Endodermal cell (in vitro differentiated cells): ENCODE measurements around the gene ERBB4. TPM values are rescaled to one million over a fixed set of nuclear protein-coding genes. Genes with fewer than 3 reads are reported as not detected.

ENCODE experiments used
- DNase-seq: peaks from one replicate; pipeline ENCODE4 v3.0.0-alpha.2; 2017
- H3K27ac ChIP-seq: 2 replicates; pipeline ENCODE4 v1.5.1; 2013; ENCODE audit warnings: mild to moderate bottlenecking, low read depth, low read length, moderate library complexity
- H3K27me3 ChIP-seq: 2 replicates; pipeline ENCODE4 v1.6.1; 2013; ENCODE audit warnings: mild to moderate bottlenecking, low read length, moderate library complexity; ENCODE audit not compliant: insufficient read depth, control insufficient read depth, poor library complexity, severe bottlenecking
- H3K36me3 ChIP-seq: 2 replicates; pipeline ENCODE4 v1.7.0; 2013; ENCODE audit warnings: mild to moderate bottlenecking, low read length, moderate library complexity; ENCODE audit not compliant: control insufficient read depth, insufficient read depth
- H3K4me1 ChIP-seq: one replicate; pipeline ENCODE4 v1.7.0; 2013; ENCODE audit warnings: low read length; ENCODE audit not compliant: control insufficient read depth, insufficient read depth
- H3K4me3 ChIP-seq: 2 replicates; pipeline ENCODE4 v1.5.1; 2013; ENCODE audit warnings: mild to moderate bottlenecking, low read length, moderate library complexity
- H3K9ac ChIP-seq: 2 replicates; pipeline ENCODE4 v1.6.1; 2013; ENCODE audit warnings: mild to moderate bottlenecking, low read length, moderate library complexity; ENCODE audit not compliant: poor library complexity, severe bottlenecking; ENCODE audit errors: extremely low read depth
- H3K9me3 ChIP-seq: 2 replicates; pipeline ENCODE4 v1.6.1; 2013; ENCODE audit warnings: mild to moderate bottlenecking, low read length, moderate library complexity; ENCODE audit not compliant: control insufficient read depth
- H3K27ac Mint-ChIP-seq: 2 replicates; pipeline ENCODE4 v1.8.0; 2020; ENCODE audit warnings: mixed read lengths
- H3K27me3 Mint-ChIP-seq: 2 replicates; pipeline ENCODE4 v1.8.0; 2021; ENCODE audit warnings: mild to moderate bottlenecking, mixed read lengths; ENCODE audit not compliant: insufficient read depth
- H3K36me3 Mint-ChIP-seq: 2 replicates; pipeline ENCODE4 v1.8.0; 2020; ENCODE audit warnings: low read depth, mixed read lengths
- H3K4me1 Mint-ChIP-seq: 2 replicates; pipeline ENCODE4 v1.8.0; 2020; ENCODE audit warnings: mixed read lengths
- H3K4me3 Mint-ChIP-seq: 2 replicates; pipeline ENCODE4 v1.8.0; 2020; ENCODE audit warnings: mild to moderate bottlenecking, moderate library complexity, mixed read lengths
- H3K9me3 Mint-ChIP-seq: 2 replicates; pipeline ENCODE4 v1.8.0; 2020; ENCODE audit warnings: mild to moderate bottlenecking, mixed read lengths
- WGBS, 2 experiments: methylation state at CpG; one replicate each; pipeline versions ENCODE4 v1.1.5 to v1.1.7; 2013; ENCODE audit warnings: missing lambda C conversion rate in 2 of 2, mixed read lengths in 1 of 2; ENCODE audit not compliant: insufficient coverage in 1 of 2, insufficient read length in 1 of 2; 5-methylcytosine and 5-hydroxymethylcytosine counted together
- total RNA-seq, 2 donors: library from RNA; stranded (reverse); fragmentation: NEBNext Ultra II Directional in 1 of 2; extraction: Animal tissue kit (Norgen Biotek cat#: 25700) in 1 of 2; gene quantifications; 2 replicates in 1 of 2; 3 replicates in 1 of 2; pipeline ENCODE4 v1.2.1, GENCODE V29; 2021
- TF ChIP-seq, protein P1 (sequence below): fragments of 200-600 bp; sonication (generic); conservative IDR thresholded peaks from 2 replicates; pipeline ENCODE4 v1.5.0; 2021; ENCODE audit warnings: antibody characterized with exemption, mild to moderate bottlenecking

The ERBB4 gene
- total RNA-seq, 2 donors from 2014 or later, result 154 to 158 TPM

DNA sequence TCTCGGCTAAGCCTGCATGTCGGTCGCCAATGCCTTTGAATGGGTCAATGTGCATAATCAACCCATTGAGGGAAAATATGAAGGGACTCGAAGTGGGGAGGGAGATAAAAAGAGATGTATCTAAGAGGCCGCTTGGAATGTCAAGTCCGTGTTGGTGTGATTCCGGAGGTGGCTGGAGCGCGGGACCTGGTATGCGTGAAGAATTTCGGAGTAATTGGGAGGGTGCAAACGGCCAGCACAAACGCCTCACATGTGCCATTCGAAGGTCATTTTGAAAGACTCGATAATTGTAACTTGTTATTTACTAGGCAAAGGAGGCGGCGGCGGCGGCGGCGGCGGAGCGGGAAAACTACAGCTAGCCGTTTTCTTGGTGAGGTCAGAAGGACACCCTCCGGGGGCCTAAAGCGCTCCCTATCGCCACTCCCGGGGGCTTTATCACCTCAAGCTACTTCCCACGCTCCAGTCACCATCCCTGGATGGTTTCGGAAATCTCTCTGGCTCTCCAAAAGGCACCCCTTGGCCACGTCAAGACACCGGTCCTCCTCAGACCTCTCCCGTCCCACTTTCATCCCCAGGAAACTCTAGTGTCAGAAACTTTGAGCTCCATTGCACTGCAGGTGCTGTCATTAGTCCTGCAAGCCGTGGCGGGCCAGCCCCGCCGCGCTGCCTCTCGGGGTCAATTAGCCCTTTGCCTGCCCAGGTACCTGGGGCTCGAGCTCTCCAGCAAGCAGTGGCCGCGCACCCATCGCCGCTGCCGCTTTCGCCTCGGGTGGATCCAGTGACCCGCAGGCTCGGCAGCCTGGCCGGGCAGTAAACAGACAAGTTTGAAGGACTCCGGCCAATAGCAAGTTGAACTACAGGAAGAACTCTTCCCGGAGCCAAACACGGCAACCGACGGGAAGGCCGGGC is 1.5 kb downstream of the ERBB4 start:
- Histone ChIP-seq H3K9ac (peak overlapping the region; percentile 20), H3K36me3 (no peaks in the 10 kb centered on the region), H3K4me1 (no peaks in the 10 kb centered on the region), H3K27me3 (peaks cover 88% of the 10 kb centered on the region), H3K27ac (peak overlapping the region; percentile 94), H3K4me3 (peak overlapping the region; percentile 81), H3K9me3 (no peaks in the 10 kb centered on the region)
- Mint-ChIP-seq H3K4me3 (peak overlapping the region; percentile 73), H3K36me3 (no peaks in the 10 kb centered on the region), H3K27me3 (peaks cover 83% of the 10 kb centered on the region), H3K27ac (no peak overlapping the region), H3K4me1 (peaks cover 9% of the 10 kb centered on the region), H3K9me3 (no peaks in the 10 kb centered on the region)
- WGBS, 2 experiments, result 0 to 1% methylated on average over 36 to 56 of the region's 56 CpGs
- TF ChIP-seq, protein P1, sequence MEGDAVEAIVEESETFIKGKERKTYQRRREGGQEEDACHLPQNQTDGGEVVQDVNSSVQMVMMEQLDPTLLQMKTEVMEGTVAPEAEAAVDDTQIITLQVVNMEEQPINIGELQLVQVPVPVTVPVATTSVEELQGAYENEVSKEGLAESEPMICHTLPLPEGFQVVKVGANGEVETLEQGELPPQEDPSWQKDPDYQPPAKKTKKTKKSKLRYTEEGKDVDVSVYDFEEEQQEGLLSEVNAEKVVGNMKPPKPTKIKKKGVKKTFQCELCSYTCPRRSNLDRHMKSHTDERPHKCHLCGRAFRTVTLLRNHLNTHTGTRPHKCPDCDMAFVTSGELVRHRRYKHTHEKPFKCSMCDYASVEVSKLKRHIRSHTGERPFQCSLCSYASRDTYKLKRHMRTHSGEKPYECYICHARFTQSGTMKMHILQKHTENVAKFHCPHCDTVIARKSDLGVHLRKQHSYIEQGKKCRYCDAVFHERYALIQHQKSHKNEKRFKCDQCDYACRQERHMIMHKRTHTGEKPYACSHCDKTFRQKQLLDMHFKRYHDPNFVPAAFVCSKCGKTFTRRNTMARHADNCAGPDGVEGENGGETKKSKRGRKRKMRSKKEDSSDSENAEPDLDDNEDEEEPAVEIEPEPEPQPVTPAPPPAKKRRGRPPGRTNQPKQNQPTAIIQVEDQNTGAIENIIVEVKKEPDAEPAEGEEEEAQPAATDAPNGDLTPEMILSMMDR, result no peak
- DNase-seq, result peak; percentile 78

DNA sequence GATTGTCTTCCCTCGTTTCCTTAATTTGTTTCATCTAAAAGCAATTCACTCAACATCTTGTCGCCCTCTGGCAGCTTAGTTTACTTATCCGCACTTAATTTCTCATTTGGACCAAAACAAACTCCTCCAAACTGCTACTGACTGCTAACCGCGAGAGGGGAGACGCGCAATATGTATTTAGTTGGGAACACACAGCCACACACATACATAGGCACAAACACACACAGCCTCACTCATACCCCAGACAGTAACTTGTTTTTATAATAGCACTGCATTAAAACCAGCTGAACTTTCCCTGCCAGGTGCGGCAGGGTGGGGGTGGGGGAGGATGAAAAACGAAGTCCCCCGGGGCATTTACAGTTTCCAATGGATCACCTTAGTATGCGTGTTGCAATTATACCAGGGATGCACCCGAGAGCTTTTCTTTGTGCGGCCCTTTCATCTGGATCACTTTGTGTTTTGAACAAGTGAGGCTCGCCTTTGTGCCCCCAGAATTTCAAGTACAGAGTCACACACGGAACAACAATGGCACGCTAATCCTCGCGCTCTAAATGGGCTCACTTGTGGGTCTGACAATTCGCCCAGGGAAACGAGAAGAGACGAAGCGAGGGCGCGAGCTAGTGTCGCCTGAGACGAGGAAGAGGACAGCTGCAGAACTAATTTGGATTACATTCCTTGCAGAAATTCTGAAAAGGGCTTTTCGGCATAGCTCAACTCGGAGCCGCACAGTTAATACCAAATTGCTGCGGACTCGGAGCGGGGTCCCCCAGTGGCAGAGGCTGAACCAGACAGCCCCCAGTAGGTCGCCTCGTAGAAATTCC is 2.4 kb downstream of the ERBB4 start:
- no peak overlapping the region for H3K27ac Mint-ChIP-seq
- DNase-seq, result no peak
- Histone ChIP-seq H3K36me3 (no peaks in the 10 kb centered on the region), H3K27ac (peak overlapping the region; percentile 94), H3K9me3 (no peaks in the 10 kb centered on the region), H3K9ac (no peak overlapping the region), H3K27me3 (peaks cover 80% of the 10 kb centered on the region), H3K4me3 (peak overlapping the region; percentile 81), H3K4me1 (no peaks in the 10 kb centered on the region)
- H3K27me3 Mint-ChIP-seq, result peaks cover 76% of the 10 kb centered on the region
- peaks cover 9% of the 10 kb centered on the region for H3K4me1 Mint-ChIP-seq
- TF ChIP-seq, protein P1, result peak; percentile 44
- H3K9me3 Mint-ChIP-seq, result no peaks in the 10 kb centered on the region
- no peaks in the 10 kb centered on the region for H3K36me3 Mint-ChIP-seq
- peak overlapping the region; percentile 73 for H3K4me3 Mint-ChIP-seq
- 0 to 4% methylated on average over 24 to 34 of the region's 34 CpGs for WGBS, 2 experiments

DNA sequence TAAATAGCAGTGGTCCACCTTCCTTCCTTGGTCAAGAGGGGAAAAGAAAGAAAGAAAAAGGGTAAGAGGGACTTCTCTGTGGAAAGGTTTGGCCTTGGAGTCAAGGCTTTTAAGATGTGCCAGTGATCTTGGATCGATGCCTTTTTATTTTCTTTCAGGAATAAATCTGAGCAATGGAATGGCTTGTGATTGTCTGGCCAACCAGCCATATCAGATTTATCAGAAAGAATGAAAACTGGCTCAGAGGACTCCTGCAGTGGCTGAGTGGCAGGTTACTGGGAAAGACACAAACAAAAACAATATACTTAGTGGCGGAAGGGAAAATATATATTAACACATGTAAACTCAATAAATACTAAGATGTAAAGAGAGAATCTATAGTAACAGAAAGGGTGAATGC is 4.3 kb downstream of the ERBB4 start:
- Mint-ChIP-seq H3K27me3 (peaks cover 58% of the 10 kb centered on the region), H3K4me3 (no peak overlapping the region)
- no peaks in the 10 kb centered on the region for H3K4me1 ChIP-seq

More for the DNA sequence above, 4.3 kb downstream of the ERBB4 start:
- Mint-ChIP-seq H3K4me1 (peaks cover 9% of the 10 kb centered on the region), H3K27ac (no peak overlapping the region), H3K36me3 (no peaks in the 10 kb centered on the region), H3K9me3 (no peaks in the 10 kb centered on the region)
- Histone ChIP-seq H3K4me3 (no peak overlapping the region), H3K36me3 (no peaks in the 10 kb centered on the region), H3K9me3 (no peaks in the 10 kb centered on the region), H3K27ac (no peak overlapping the region), H3K9ac (no peak overlapping the region), H3K27me3 (peaks cover 68% of the 10 kb centered on the region)
- TF ChIP-seq, protein P1, result no peak
- 93 to 100% methylated on average over 1 of the region's 2 CpGs for WGBS, 2 experiments
- no peak for DNase-seq
